ENCODE measurements around the gene REPS2.

DNA sequence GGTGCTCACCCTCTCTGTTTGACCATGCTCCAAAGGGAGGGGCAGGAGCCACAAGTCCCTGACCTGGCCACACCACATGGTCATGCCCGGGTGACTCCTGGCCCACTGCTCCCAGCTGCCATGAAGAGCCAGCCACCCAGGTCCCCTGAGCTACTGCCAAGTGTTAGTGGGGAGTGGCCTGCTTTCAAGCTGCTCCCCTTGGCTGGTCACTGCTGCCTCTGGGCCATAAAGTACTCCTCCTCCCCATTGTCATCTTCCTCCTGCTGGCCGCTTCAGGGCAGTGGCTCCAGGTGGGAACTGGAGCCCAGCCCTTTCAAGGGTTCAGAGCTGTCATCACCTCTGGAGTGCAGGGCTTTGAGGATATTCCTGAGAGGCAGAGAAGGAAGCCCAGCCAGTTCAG is 49.0 kb upstream of the REPS2 start:
- TF ChIP-seq, protein P1, sequence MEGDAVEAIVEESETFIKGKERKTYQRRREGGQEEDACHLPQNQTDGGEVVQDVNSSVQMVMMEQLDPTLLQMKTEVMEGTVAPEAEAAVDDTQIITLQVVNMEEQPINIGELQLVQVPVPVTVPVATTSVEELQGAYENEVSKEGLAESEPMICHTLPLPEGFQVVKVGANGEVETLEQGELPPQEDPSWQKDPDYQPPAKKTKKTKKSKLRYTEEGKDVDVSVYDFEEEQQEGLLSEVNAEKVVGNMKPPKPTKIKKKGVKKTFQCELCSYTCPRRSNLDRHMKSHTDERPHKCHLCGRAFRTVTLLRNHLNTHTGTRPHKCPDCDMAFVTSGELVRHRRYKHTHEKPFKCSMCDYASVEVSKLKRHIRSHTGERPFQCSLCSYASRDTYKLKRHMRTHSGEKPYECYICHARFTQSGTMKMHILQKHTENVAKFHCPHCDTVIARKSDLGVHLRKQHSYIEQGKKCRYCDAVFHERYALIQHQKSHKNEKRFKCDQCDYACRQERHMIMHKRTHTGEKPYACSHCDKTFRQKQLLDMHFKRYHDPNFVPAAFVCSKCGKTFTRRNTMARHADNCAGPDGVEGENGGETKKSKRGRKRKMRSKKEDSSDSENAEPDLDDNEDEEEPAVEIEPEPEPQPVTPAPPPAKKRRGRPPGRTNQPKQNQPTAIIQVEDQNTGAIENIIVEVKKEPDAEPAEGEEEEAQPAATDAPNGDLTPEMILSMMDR (IDR thresholded peaks at IDR 0.05; ENCODE audit: low read depth, low read length, poor library complexity, severe bottlenecking), result no peak
- no peak for TF ChIP-seq EZH2phosphoT487 (IDR thresholded peaks at IDR 0.05; ENCODE audit: borderline replicate concordance, low read length)

All from DOHH2 (cell line).